T1000 (cell line): ENCODE data around the gene RHOB.
"Not testable (repeated sequence)": the region's sequence is repeated elsewhere in the genome, so short reads cannot be mapped to it uniquely, and the experiment has no call there.

Source experiments
- DNase-seq: peaks from one replicate; lab custom pipeline; 2025; ENCODE audit warnings: mixed read lengths; lab: John Stamatoyannopoulos, UW

The RHOB gene

GRCh38 chr2:20476481-20476880, 29.6 kb downstream of the RHOB start:
- DNase-seq: no peak

- no peak for DNase-seq
These were observed 30.1 kb downstream of the RHOB start for GRCh38 chr2:20476950-20477349.

- DNase-seq: no peak
These were observed 32.1 kb downstream of the RHOB start for GRCh38 chr2:20478961-20479360.

- DNase-seq: no peak
These were observed 33.0 kb downstream of the RHOB start for GRCh38 chr2:20479835-20480234.

- no peak for DNase-seq
These were observed 34.0 kb downstream of the RHOB start for GRCh38 chr2:20480913-20481312.

GRCh38 chr2:20481798-20482405, 35.0 kb downstream of the RHOB start:
- no peak for DNase-seq

GRCh38 chr2:20482725-20483124, 35.9 kb downstream of the RHOB start:
- DNase-seq: no peak

GRCh38 chr2:20483194-20483895, 36.5 kb downstream of the RHOB start:
- DNase-seq: no peak

- DNase-seq: no peak
These were observed 37.3 kb downstream of the RHOB start for GRCh38 chr2:20484034-20484617.

- no peak for DNase-seq
These were observed 38.1 kb downstream of the RHOB start for GRCh38 chr2:20484810-20485611.

GRCh38 chr2:20485612-20486388, 38.9 kb downstream of the RHOB start:
- DNase-seq: no peak

GRCh38 chr2:20486571-20486970, 39.7 kb downstream of the RHOB start:
- DNase-seq: no peak

- DNase-seq: no peak
These were observed 40.1 kb downstream of the RHOB start for GRCh38 chr2:20487030-20487391.

- DNase-seq: peak; percentile 43
These were observed 40.7 kb downstream of the RHOB start for GRCh38 chr2:20487392-20488174.

- no peak for DNase-seq
These were observed 41.3 kb downstream of the RHOB start for GRCh38 chr2:20488201-20488641.

- DNase-seq: no peak
These were observed 41.9 kb downstream of the RHOB start for GRCh38 chr2:20488782-20489181.

- no peak for DNase-seq
These were observed 43.7 kb downstream of the RHOB start for GRCh38 chr2:20490300-20491181.

- no peak for DNase-seq
These were observed 45.1 kb downstream of the RHOB start for GRCh38 chr2:20491739-20492531.

GRCh38 chr2:20493095-20493494, 46.2 kb downstream of the RHOB start:
- DNase-seq: not testable (repeated sequence)
